SK-N-MC (cell line): ENCODE results near the gene EGFR.

Experiments used
- EZH2 ChIP-seq: fragments of 200-600 bp; sonication (generic); IDR thresholded peaks from one replicate; pipeline ENCODE4 v1.6.1; 2017; ENCODE audit warnings: antibody characterized with exemption
- FOXP2 ChIP-seq: optimal IDR thresholded peaks from 2 replicates; pipeline ENCODE3; 2011; ENCODE audit warnings: mild to moderate bottlenecking, moderate library complexity; ENCODE audit not compliant: insufficient read depth; ENCODE audit errors: extremely low read length, control extremely low read depth

- TF ChIP-seq EZH2 (no peak), FOXP2 (no peak)
These were observed 44.2 kb downstream of the EGFR start for GRCh38 chr7:55063061-55063460.
